Measurements from ENCODE around the gene ACAN.

DNA sequence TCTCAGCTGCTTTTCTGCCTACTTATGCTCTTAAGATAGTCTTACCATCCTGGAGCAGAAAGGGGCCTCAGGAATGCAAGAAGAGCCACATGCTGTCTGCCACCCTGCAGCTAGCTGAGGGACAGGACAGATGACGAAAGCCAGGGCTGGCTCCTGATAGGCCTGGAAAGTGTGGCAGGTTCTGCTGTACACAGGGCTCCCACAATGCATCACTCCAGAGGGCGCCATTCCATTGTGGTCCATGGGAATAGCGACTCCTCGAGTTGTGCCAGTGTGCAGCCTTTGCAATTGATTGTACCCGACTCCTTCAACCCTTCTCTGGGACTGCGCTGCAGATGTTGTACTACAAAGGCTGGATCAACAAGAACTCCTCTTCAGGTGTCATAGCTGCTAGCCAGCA lies 11.2 kb downstream of the ACAN start:
- no peak for TF ChIP-seq POLR2A (IDR thresholded peaks at IDR 0.05)
- TF ChIP-seq, protein P1, sequence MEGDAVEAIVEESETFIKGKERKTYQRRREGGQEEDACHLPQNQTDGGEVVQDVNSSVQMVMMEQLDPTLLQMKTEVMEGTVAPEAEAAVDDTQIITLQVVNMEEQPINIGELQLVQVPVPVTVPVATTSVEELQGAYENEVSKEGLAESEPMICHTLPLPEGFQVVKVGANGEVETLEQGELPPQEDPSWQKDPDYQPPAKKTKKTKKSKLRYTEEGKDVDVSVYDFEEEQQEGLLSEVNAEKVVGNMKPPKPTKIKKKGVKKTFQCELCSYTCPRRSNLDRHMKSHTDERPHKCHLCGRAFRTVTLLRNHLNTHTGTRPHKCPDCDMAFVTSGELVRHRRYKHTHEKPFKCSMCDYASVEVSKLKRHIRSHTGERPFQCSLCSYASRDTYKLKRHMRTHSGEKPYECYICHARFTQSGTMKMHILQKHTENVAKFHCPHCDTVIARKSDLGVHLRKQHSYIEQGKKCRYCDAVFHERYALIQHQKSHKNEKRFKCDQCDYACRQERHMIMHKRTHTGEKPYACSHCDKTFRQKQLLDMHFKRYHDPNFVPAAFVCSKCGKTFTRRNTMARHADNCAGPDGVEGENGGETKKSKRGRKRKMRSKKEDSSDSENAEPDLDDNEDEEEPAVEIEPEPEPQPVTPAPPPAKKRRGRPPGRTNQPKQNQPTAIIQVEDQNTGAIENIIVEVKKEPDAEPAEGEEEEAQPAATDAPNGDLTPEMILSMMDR (IDR thresholded peaks at IDR 0.05): no peak
